Measurements from ENCODE around the gene RHBDL3.

DNA sequence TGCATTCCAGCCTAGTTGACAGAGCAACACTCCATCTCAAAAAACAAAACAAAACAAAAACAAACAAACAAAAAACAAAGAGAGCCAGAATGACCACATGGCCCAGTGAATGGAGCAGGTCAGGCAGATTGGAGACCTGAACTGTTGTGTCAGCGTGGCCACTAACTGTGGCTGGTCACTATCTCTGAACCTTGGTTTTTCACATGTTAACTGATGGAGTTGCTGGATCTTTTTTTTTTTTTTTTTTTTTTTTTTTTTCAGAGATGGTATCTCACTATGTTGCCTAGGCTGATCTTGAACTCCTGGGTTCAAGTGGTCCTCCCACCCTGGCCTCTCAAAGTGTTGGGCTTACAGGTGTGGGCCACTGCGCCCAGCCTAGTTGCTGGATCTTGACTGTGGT lies 31.8 kb downstream of the RHBDL3 start:
- TF ChIP-seq, protein P1, sequence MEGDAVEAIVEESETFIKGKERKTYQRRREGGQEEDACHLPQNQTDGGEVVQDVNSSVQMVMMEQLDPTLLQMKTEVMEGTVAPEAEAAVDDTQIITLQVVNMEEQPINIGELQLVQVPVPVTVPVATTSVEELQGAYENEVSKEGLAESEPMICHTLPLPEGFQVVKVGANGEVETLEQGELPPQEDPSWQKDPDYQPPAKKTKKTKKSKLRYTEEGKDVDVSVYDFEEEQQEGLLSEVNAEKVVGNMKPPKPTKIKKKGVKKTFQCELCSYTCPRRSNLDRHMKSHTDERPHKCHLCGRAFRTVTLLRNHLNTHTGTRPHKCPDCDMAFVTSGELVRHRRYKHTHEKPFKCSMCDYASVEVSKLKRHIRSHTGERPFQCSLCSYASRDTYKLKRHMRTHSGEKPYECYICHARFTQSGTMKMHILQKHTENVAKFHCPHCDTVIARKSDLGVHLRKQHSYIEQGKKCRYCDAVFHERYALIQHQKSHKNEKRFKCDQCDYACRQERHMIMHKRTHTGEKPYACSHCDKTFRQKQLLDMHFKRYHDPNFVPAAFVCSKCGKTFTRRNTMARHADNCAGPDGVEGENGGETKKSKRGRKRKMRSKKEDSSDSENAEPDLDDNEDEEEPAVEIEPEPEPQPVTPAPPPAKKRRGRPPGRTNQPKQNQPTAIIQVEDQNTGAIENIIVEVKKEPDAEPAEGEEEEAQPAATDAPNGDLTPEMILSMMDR (conservative IDR thresholded peaks at IDR 0.05; ENCODE audit: low read depth, low read length), result no peak
- no peak for TF ChIP-seq EZH2 (IDR thresholded peaks at IDR 0.05; ENCODE audit: borderline replicate concordance, low read depth, low read length, poor library complexity, severe bottlenecking)

Measured in A673 (cell line).